GM10248 (cell line): ENCODE measurements around the gene PNLIPRP3.
"Not testable (repeated sequence)": the region's sequence is repeated elsewhere in the genome, so short reads cannot be mapped to it uniquely, and the experiment has no call there.

Source experiments
- CTCF ChIA-PET: fragments of 300-600 bp; sonication (Branson Sonifier 250); formaldehyde crosslinking; extraction: SDS; loops from one replicate; lab custom pipeline; 2021; ENCODE audit warnings: antibody characterized with exemption; lab: Yijun Ruan, JAX
- POLR2A ChIA-PET: fragments of 350-650 bp; sonication (Branson Sonifier 250); formaldehyde crosslinking; extraction: SDS; loops from one replicate; lab custom pipeline; 2020; ENCODE audit warnings: antibody characterized with exemption; lab: Yijun Ruan, JAX
- DNase-seq: peaks from one replicate; pipeline ENCODE4 v3.0.0; 2012; ENCODE audit errors: extremely low spot score
- TF ChIP-seq, protein P1 (sequence below): IDR thresholded peaks from 2 replicates; pipeline ENCODE4 v1.5.1; 2012; ENCODE audit warnings: mild to moderate bottlenecking, low read depth; ENCODE audit errors: extremely low read depth, missing control alignments, control extremely low read depth

PNLIPRP3 gene

DNA sequence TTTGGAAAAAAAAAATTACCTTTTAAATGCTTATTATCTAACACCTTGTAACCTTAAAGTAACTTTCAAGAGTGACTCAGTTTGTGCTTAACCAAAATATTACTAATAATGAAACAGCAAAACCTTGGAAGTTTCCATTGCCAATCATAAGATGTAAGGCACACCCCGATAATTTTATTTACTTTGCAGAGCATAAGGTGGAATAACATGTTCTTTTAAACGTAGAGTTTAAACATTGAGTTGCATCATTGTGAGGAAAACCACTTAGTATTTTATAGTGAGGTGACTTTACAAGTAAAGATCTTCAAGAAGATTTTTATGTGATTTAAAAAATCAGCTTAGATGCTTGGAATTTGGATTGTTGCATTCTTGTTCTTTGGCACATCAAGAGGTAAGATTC lies at the start of gene PNLIPRP3:
Gene PNLIPRP3 (plus strand): TSS at position 177 of the 400 bp plus-strand sequence. CDS start 166 bp downstream, at position 343.
- TF ChIP-seq, protein P1, sequence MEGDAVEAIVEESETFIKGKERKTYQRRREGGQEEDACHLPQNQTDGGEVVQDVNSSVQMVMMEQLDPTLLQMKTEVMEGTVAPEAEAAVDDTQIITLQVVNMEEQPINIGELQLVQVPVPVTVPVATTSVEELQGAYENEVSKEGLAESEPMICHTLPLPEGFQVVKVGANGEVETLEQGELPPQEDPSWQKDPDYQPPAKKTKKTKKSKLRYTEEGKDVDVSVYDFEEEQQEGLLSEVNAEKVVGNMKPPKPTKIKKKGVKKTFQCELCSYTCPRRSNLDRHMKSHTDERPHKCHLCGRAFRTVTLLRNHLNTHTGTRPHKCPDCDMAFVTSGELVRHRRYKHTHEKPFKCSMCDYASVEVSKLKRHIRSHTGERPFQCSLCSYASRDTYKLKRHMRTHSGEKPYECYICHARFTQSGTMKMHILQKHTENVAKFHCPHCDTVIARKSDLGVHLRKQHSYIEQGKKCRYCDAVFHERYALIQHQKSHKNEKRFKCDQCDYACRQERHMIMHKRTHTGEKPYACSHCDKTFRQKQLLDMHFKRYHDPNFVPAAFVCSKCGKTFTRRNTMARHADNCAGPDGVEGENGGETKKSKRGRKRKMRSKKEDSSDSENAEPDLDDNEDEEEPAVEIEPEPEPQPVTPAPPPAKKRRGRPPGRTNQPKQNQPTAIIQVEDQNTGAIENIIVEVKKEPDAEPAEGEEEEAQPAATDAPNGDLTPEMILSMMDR = no peak
- CTCF ChIA-PET = interaction anchor here (1.3 to 2.2 kb wide), 2 partner anchors 11 to 15 kb away, joined by 4 to 8 read pairs; no protein-coding TSS in a partner anchor
- POLR2A ChIA-PET = no interaction called here
- no peak for DNase-seq

DNA sequence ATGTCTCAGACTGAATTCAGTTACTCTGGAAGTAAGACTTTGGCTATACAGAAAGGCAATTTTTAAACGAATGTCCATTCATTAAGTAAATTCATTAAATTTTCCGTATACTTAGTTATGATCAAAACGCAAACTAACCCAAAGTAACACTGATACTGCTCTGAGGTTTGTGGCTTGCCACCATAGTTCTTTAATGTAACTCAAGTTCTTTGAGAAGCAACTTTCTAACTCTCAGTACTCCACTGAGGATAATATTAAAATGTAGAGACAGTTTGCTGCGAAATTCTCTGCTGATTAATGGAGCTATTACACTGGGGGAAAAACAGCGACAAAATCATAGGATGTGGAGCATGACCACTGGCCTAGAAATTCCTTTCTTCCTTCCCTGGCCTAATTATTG lies 45.4 kb upstream of the PNLIPRP3 start:
- no peak for DNase-seq
- ChIA-PET CTCF (no interaction called here), POLR2A (no interaction called here)
- TF ChIP-seq, protein P1 = no peak

- no peak for DNase-seq
- TF ChIP-seq, protein P1 = no peak
- CTCF ChIA-PET = interaction anchor here (0.7 to 3.0 kb wide), 6 partner anchors 10 to 1243 kb away, joined by 3 to 7 read pairs (median 4); no protein-coding TSS in a partner anchor
- POLR2A ChIA-PET = no interaction called here
Measured at GRCh38 chr10:116385311-116385710, 42.3 kb upstream of the PNLIPRP3 start.

- DNase-seq = no peak
- TF ChIP-seq, protein P1 = no peak
- ChIA-PET POLR2A (no interaction called here), CTCF (interaction anchor here (0.7 to 3.0 kb wide), 7 partner anchors 9 to 1244 kb away, joined by 3 to 7 read pairs (median 3); no protein-coding TSS in a partner anchor)
Measured at GRCh38 chr10:116385994-116386809, 41.4 kb upstream of the PNLIPRP3 start.

- DNase-seq, POLR2A ChIA-PET: not testable (repeated sequence)
- CTCF ChIA-PET = interaction anchor here (1.4 kb wide), 1 partner anchor 9 kb away, joined by 3 read pairs; no protein-coding TSS in a partner anchor
Measured at GRCh38 chr10:116393246-116393831, 34.3 kb upstream of the PNLIPRP3 start.

DNA sequence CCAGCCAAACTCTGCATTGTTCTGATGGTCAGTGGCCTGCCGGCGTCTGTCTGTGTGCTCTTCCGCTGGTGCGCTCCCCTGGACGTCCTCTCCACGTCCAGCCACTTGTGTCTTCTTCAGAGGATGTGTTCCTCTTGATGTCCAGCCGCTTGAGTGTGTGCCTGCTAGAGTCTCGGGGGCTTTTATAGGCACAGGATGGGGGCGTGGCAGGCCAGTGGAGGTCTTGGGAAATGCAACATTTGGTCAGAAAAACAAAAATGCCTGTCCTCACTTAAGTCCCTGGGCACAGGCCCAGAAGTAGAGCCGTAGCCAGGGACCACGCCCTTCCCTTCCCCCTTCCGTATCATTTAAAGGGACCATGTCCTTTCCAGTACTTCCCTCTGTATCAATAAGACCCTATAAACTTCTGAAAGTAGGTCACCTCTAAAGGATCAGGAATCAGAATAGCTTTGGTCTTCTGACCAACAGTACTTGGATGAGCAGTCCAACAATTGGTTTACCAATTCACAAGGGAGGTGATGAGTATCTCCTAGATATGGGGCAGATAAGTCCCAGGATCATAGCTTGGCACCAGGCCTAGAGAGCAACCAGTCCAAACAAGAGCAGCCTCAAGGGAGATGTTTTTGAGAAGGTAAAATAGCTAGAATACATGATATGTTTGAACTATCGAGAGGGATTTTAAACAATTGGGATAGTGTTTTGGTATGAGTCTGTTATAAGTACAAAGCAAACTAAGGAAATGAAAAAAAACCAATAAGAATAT lies 32.2 kb upstream of the PNLIPRP3 start:
- no peak for DNase-seq
- POLR2A ChIA-PET = no interaction called here
- TF ChIP-seq, protein P1 = no peak
- CTCF ChIA-PET = interaction anchor here (1.6 kb wide), 1 partner anchor 10 kb away, joined by 5 read pairs; no protein-coding TSS in a partner anchor
